Measurements from ENCODE around the gene BORCS8. TPM values are rescaled to one million over a fixed set of nuclear protein-coding genes. Genes with fewer than 3 reads are reported as not detected.

The BORCS8 gene
- total RNA-seq, 1 experiment from 2014 or later, result 25.4 TPM

GRCh38 chr19:19211499-19212420, 19.8 kb upstream of the BORCS8 start, which contains the start of gene NCAN:
Gene NCAN (plus strand): TSS chr19:19211958. CDS start chr19:19216954, 4,996 bp downstream.
- Mint-ChIP-seq H3K27ac (ENCODE audit: low read depth, unreplicated experiment) (no peak within 1 kb of the TSS), H3K4me3 (ENCODE audit: unreplicated experiment) (no peak within 1 kb of the TSS), H3K27me3 (ENCODE audit: insufficient read depth, unreplicated experiment) (peaks cover 32% of the 10 kb centered on the region), H3K36me3 (ENCODE audit: insufficient read depth, unreplicated experiment) (no peaks in the 10 kb centered on the region), H3K9me3 (ENCODE audit: unreplicated experiment) (no peaks in the 10 kb centered on the region), H3K4me1 (ENCODE audit: insufficient read depth, unreplicated experiment) (peaks cover 12% of the 10 kb centered on the region)
- no peak for DNase-seq (ENCODE audit: unreplicated experiment)
- no peak for TF ChIP-seq CTCF (IDR thresholded peaks at IDR 0.05; ENCODE audit: unreplicated experiment)
- ChIA-PET CTCF (no interaction called here), POLR2A (no interaction called here)
- intact Hi-C loops (cut with micrococcal nuclease), result no loop called here
- no TSS peak for BruUV-seq (replicated peaks)

- no TSS peak for BruUV-seq (replicated peaks)
- H3K27ac Mint-ChIP-seq (ENCODE audit: low read depth, unreplicated experiment), result no peak overlapping the region
- no peak for DNase-seq (ENCODE audit: unreplicated experiment)
- CTCF ChIA-PET, result no interaction called here
- H3K9me3 Mint-ChIP-seq (ENCODE audit: unreplicated experiment), result no peaks in the 10 kb centered on the region
- H3K4me3 Mint-ChIP-seq (ENCODE audit: unreplicated experiment), result no peak overlapping the region
- POLR2A ChIA-PET, result no interaction called here
- intact Hi-C loops (cut with micrococcal nuclease), result no loop called here
- no peaks in the 10 kb centered on the region for H3K36me3 Mint-ChIP-seq (ENCODE audit: insufficient read depth, unreplicated experiment)
- peaks cover 13% of the 10 kb centered on the region for H3K4me1 Mint-ChIP-seq (ENCODE audit: insufficient read depth, unreplicated experiment)
- peaks cover 26% of the 10 kb centered on the region for H3K27me3 Mint-ChIP-seq (ENCODE audit: insufficient read depth, unreplicated experiment)
- TF ChIP-seq CTCF (IDR thresholded peaks at IDR 0.05; ENCODE audit: unreplicated experiment), result no peak
These were observed 17.4 kb upstream of the BORCS8 start for GRCh38 chr19:19209372-19209771.

GRCh38 chr19:19207637-19208572, 16.0 kb upstream of the BORCS8 start:
- H3K27me3 Mint-ChIP-seq (ENCODE audit: insufficient read depth, unreplicated experiment), result peaks cover 11% of the 10 kb centered on the region
- H3K36me3 Mint-ChIP-seq (ENCODE audit: insufficient read depth, unreplicated experiment), result no peaks in the 10 kb centered on the region
- CTCF ChIA-PET, result interaction anchor here (0.6 kb wide), 1 partner anchor 16 kb away, joined by 3 read pairs; no protein-coding TSS in a partner anchor
- POLR2A ChIA-PET, result no interaction called here
- no peak for DNase-seq (ENCODE audit: unreplicated experiment)
- H3K4me3 Mint-ChIP-seq (ENCODE audit: unreplicated experiment), result no peak overlapping the region
- BruUV-seq (replicated peaks), result no TSS peak
- H3K9me3 Mint-ChIP-seq (ENCODE audit: unreplicated experiment), result no peaks in the 10 kb centered on the region
- H3K4me1 Mint-ChIP-seq (ENCODE audit: insufficient read depth, unreplicated experiment), result peaks cover 13% of the 10 kb centered on the region
- no peak for TF ChIP-seq CTCF (IDR thresholded peaks at IDR 0.05; ENCODE audit: unreplicated experiment)
- intact Hi-C loops (cut with micrococcal nuclease), result no loop called here
- H3K27ac Mint-ChIP-seq (ENCODE audit: low read depth, unreplicated experiment), result no peak overlapping the region

GRCh38 chr19:19206938-19207337, 15.0 kb upstream of the BORCS8 start:
- TF ChIP-seq CTCF (IDR thresholded peaks at IDR 0.05; ENCODE audit: unreplicated experiment), result no peak
- no peaks in the 10 kb centered on the region for H3K9me3 Mint-ChIP-seq (ENCODE audit: unreplicated experiment)
- POLR2A ChIA-PET, result interaction anchor here (0.6 kb wide), 3 partner anchors 190 to 884 kb away, joined by 3 read pairs; partner anchors contain the start of gene LSM4
- no peaks in the 10 kb centered on the region for H3K36me3 Mint-ChIP-seq (ENCODE audit: insufficient read depth, unreplicated experiment)
- no peak for DNase-seq (ENCODE audit: unreplicated experiment)
- H3K27ac Mint-ChIP-seq (ENCODE audit: low read depth, unreplicated experiment), result no peak overlapping the region
- no peak overlapping the region for H3K4me3 Mint-ChIP-seq (ENCODE audit: unreplicated experiment)
- no TSS peak for BruUV-seq (replicated peaks)
- intact Hi-C loops (cut with micrococcal nuclease), result no loop called here
- CTCF ChIA-PET, result no interaction called here
- H3K27me3 Mint-ChIP-seq (ENCODE audit: insufficient read depth, unreplicated experiment), result peaks cover 11% of the 10 kb centered on the region
- peaks cover 13% of the 10 kb centered on the region for H3K4me1 Mint-ChIP-seq (ENCODE audit: insufficient read depth, unreplicated experiment)
